Activated B cell treated with CpG ODN at 0.5 μM for 24 hours (primary cell): ENCODE data around the gene SPIC. TPM values are rescaled to one million over a fixed set of nuclear protein-coding genes. Genes with fewer than 3 reads are reported as not detected.
A peak's percentile ranks its signal among the peaks of the same experiment; 100 is the strongest.

ENCODE experiments used
- ATAC-seq: fragments of 200-7000 bp; cut with Tn5 transposase; one replicate; pipeline ENCODE4 v1.10.0; 2021; ENCODE audit warnings: low read depth, mild to moderate bottlenecking, moderate library complexity
- CTCF ChIA-PET: fragments of 350-600 bp; sonication (Branson Sonifier 250); formaldehyde crosslinking; loops from one replicate; lab custom pipeline; 2021; ENCODE audit warnings: antibody characterized with exemption; lab: Charles Lee
- POLR2A ChIA-PET: fragments of 350-600 bp; sonication (Branson Sonifier 250); formaldehyde crosslinking; loops from one replicate; lab custom pipeline; 2021; ENCODE audit warnings: antibody characterized with exemption; lab: Charles Lee
- DNase-seq: peaks from one replicate; pipeline ENCODE4 v3.0.0; 2022
- H3K27ac Mint-ChIP-seq: one replicate; pipeline ENCODE4 v1.8.0; 2020; ENCODE audit warnings: mixed read lengths
- H3K27me3 Mint-ChIP-seq: one replicate; pipeline ENCODE4 v1.8.0; 2021; ENCODE audit warnings: mixed read lengths
- H3K36me3 Mint-ChIP-seq: one replicate; pipeline ENCODE4 v1.8.0; 2021; ENCODE audit warnings: low read depth, mixed read lengths
- H3K4me1 Mint-ChIP-seq: one replicate; pipeline ENCODE4 v1.8.0; 2021; ENCODE audit warnings: mixed read lengths
- H3K4me3 Mint-ChIP-seq: one replicate; pipeline ENCODE4 v1.8.0; 2020; ENCODE audit warnings: mild to moderate bottlenecking, mixed read lengths
- H3K9me3 Mint-ChIP-seq: one replicate; pipeline ENCODE4 v1.8.0; 2020; ENCODE audit warnings: mixed read lengths
- intact Hi-C: fragments of 100-400 bp; cut with micrococcal nuclease; formaldehyde crosslinking; loops from one replicate; pipeline ENCODE4 v1.15.1; 2024
- total RNA-seq: library from RNA; stranded (reverse); gene quantifications from 2 replicates; pipeline ENCODE4 v1.2.3, GENCODE V29; 2022
- TF ChIP-seq, protein P1 (sequence below): fragments of 200-600 bp; IDR thresholded peaks from one replicate; pipeline ENCODE4 v1.8.0; 2022; ENCODE audit warnings: antibody characterized with exemption, mild to moderate bottlenecking

The SPIC gene
- total RNA-seq, 1 donor from 2014 or later, result 0.27 TPM

DNA sequence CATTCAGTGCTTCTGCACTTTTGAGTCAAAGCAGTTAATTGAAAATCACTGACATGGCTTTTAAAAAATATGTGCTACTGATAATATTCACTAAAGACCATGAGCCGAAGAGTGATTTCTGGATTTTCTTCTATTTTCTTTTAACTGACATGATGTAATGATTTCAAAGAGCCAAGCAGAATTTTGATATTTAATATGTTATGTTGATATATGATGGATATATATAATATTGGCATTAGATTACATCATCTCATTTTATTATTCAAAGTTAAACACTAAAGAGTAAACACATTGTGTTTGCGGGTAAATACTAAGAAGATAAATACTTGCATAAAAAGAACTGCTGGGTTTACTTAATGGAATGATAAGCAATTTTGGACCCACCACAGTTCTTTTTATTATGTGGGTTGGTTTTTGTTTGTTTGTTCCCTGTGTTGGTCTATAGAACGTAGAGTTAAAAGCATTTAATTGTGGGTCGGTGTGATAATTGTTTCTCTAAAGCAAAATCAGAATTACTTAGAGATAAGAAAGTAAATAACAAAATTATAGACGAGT is 692 bp downstream of the SPIC start:
- CTCF ChIA-PET, result no interaction called here
- no peak overlapping the region for H3K4me3 Mint-ChIP-seq
- intact Hi-C loops, result no loop called here
- H3K4me1 Mint-ChIP-seq, result peaks cover 4% of the 10 kb centered on the region
- H3K27ac Mint-ChIP-seq, result no peak overlapping the region
- no peaks in the 10 kb centered on the region for H3K9me3 Mint-ChIP-seq
- H3K36me3 Mint-ChIP-seq, result no peaks in the 10 kb centered on the region
- no peak for DNase-seq
- no peak for ATAC-seq
- POLR2A ChIA-PET, result no interaction called here
- TF ChIP-seq, protein P1, sequence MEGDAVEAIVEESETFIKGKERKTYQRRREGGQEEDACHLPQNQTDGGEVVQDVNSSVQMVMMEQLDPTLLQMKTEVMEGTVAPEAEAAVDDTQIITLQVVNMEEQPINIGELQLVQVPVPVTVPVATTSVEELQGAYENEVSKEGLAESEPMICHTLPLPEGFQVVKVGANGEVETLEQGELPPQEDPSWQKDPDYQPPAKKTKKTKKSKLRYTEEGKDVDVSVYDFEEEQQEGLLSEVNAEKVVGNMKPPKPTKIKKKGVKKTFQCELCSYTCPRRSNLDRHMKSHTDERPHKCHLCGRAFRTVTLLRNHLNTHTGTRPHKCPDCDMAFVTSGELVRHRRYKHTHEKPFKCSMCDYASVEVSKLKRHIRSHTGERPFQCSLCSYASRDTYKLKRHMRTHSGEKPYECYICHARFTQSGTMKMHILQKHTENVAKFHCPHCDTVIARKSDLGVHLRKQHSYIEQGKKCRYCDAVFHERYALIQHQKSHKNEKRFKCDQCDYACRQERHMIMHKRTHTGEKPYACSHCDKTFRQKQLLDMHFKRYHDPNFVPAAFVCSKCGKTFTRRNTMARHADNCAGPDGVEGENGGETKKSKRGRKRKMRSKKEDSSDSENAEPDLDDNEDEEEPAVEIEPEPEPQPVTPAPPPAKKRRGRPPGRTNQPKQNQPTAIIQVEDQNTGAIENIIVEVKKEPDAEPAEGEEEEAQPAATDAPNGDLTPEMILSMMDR, result no peak
- H3K27me3 Mint-ChIP-seq, result peaks cover 4% of the 10 kb centered on the region

DNA sequence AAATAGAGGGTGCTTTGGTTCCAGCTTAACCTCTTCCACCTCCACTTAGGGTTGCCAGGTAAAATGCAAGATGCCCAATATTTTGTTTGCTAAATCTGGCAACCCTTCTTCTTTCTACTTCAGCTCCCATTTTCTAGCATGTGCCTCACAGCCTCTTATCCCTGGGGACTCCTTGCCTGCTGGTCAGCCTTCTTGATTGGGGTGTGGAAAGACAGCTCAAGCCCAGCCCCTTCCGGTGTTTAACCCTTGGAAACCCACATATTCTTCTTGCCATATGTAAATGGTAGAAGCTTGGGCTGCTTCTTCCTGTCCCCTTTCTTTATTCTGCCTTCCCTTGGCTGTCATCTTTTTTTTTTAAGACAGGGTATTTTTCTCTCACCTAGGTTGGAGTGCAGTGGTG is 5.7 kb downstream of the SPIC start:
- H3K4me1 Mint-ChIP-seq, result no peaks in the 10 kb centered on the region
- H3K4me3 Mint-ChIP-seq, result no peak overlapping the region
- ChIA-PET POLR2A (no interaction called here), CTCF (no interaction called here)
- H3K27me3 Mint-ChIP-seq, result peaks cover 4% of the 10 kb centered on the region
- no peaks in the 10 kb centered on the region for H3K9me3 Mint-ChIP-seq
- ATAC-seq (no peak), DNase-seq (no peak)
- TF ChIP-seq, protein P1, result no peak
- no peaks in the 10 kb centered on the region for H3K36me3 Mint-ChIP-seq
- intact Hi-C loops, result no loop called here
- H3K27ac Mint-ChIP-seq, result no peak overlapping the region

DNA sequence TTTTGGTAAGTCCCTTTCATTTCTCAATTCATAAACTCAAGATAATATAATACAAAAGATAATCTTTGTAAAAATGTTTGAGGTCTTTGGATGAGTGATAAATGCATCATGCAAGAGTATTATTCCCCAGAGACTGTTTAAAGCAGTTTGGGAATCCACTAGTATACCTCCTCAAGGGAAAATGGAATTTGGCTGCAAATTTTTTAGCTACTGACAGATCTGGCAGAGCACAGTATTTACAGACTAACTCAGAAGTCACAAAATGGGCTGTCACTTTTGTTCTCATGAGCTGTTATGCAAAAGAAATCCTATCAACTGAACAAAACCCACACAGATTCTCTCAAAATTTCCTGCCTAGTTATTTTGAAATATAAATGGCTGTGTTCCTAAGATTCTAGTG is 9.9 kb downstream of the SPIC start:
- Mint-ChIP-seq H3K4me1 (no peaks in the 10 kb centered on the region), H3K9me3 (no peaks in the 10 kb centered on the region), H3K27me3 (peaks cover 9% of the 10 kb centered on the region), H3K27ac (no peak overlapping the region), H3K36me3 (no peaks in the 10 kb centered on the region), H3K4me3 (no peak overlapping the region)
- ATAC-seq, result no peak
- POLR2A ChIA-PET, result no interaction called here
- intact Hi-C loops, result no loop called here
- TF ChIP-seq, protein P1, result no peak
- CTCF ChIA-PET, result no interaction called here
- no peak for DNase-seq

DNA sequence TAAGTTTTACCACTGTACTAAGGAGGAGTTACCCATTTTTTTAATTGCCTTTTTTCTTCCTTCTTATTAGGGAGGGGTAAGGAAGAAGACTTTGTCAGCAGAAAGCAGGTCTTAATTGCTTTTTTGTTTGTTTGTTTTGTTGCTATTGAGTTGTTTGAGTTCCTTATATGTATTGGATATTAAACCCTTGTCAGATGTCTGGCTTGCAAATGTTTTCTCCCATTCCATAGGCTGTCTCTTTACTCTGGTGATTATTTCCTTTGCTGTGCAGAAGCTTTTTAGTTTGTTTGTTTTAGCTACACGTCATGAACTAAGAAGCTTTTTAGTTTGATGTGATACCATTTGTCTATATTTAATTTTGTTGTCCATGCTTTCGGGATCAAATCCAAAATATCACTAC is 13.3 kb downstream of the SPIC start:
- CTCF ChIA-PET, result no interaction called here

DNA sequence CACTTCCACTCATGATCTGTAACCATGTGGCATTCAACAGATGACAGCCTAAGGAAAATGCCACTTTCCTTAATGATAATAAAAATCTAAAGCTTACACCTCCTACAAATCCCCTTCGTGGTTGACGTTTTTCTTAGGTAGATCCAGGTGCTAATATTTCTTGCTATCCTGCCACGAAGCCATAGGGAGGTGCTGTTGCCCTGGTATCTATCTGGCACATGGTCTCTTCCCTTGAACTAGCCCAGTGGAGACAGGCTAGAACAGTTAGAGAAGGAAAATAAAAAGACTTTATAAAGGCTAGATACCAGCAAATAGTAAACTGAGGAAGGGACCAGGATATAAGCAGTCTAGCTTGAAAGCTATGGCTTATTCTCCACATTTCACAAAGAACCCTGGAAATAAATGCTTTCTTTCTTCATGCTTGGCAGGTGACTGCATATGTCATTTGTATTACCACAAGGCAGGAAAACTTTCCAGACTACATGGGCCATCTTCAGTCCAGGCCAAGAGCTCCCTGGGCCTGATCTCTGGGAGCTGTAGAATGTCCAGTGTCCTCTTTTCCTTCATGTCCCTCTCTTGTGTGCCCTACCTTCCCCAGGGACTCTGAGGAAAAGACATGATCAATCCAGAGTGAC is 15.3 kb downstream of the SPIC start:
- peaks cover 12% of the 10 kb centered on the region for H3K27me3 Mint-ChIP-seq
- intact Hi-C loops, result loop anchor here (1.0 to 2.0 kb wide), 5 partner anchors 207 to 349 kb away; partner anchors contain the start of genes CHPT1 and GNPTAB
- H3K4me3 Mint-ChIP-seq, result no peak overlapping the region
- DNase-seq (no peak), ATAC-seq (peak; percentile 61)
- CTCF ChIA-PET, result interaction anchor here (0.6 to 1.6 kb wide), 5 partner anchors 62 to 429 kb away, joined by 3 to 4 read pairs (median 3); no protein-coding TSS in a partner anchor
- no peaks in the 10 kb centered on the region for H3K4me1 Mint-ChIP-seq
- no peak overlapping the region for H3K27ac Mint-ChIP-seq
- H3K9me3 Mint-ChIP-seq, result peaks cover 6% of the 10 kb centered on the region
- TF ChIP-seq, protein P1, result no peak
- POLR2A ChIA-PET, result no interaction called here
- no peaks in the 10 kb centered on the region for H3K36me3 Mint-ChIP-seq

More for the DNA sequence above, 13.3 kb downstream of the SPIC start:
- peaks cover 12% of the 10 kb centered on the region for H3K27me3 Mint-ChIP-seq
- DNase-seq (no peak), ATAC-seq (no peak)
- no peak overlapping the region for H3K4me3 Mint-ChIP-seq
- TF ChIP-seq, protein P1, result no peak
- H3K9me3 Mint-ChIP-seq, result peaks cover 6% of the 10 kb centered on the region
- no peaks in the 10 kb centered on the region for H3K4me1 Mint-ChIP-seq
- intact Hi-C loops, result no loop called here
- H3K27ac Mint-ChIP-seq, result no peak overlapping the region
- POLR2A ChIA-PET, result no interaction called here
- no peaks in the 10 kb centered on the region for H3K36me3 Mint-ChIP-seq
